HEK293 (cell line): ENCODE results near the gene SSB.
A peak's percentile ranks its signal among the peaks of the same experiment; 100 is the strongest.

ENCODE experiments used
- CTCF ChIA-PET: fragments of 350-600 bp; formaldehyde crosslinking; extraction: SDS; loops from one replicate; lab custom pipeline; 2021; ENCODE audit warnings: antibody characterized with exemption; lab: Yijun Ruan, JAX
- POLR2A ChIA-PET: fragments of 300-600 bp; formaldehyde crosslinking; extraction: SDS; loops from one replicate; lab custom pipeline; 2020; ENCODE audit warnings: antibody characterized with exemption, inconsistent platforms; lab: Yijun Ruan, JAX
- H3K27ac ChIP-seq: fragments of 200-500 bp; sonication (Bioruptor generic); 2 replicates; pipeline ENCODE4 v1.5.1; 2014; ENCODE audit warnings: low read depth, low read length, control low read depth, inconsistent platforms; ENCODE audit errors: extremely low read depth
- H3K36me3 ChIP-seq, 2 experiments: fragments of 200-500 bp in 1 of 2; sonication (Bioruptor generic) in 1 of 2; 1 replicate in 1 of 2; 2 replicates in 1 of 2; pipeline ENCODE4 v1.5.1; 2014 to 2017; ENCODE audit warnings: inconsistent platforms in 2 of 2, low read length in 2 of 2; ENCODE audit not compliant: control insufficient read depth in 2 of 2, insufficient read depth in 1 of 2
- H3K4me1 ChIP-seq: fragments of 200-500 bp; sonication (Bioruptor generic); 2 replicates; pipeline ENCODE4 v1.5.1; 2014; ENCODE audit warnings: mild to moderate bottlenecking, low read length, inconsistent platforms; ENCODE audit not compliant: control insufficient read depth, insufficient read depth
- H3K4me3 ChIP-seq: 2 replicates; pipeline ENCODE4 v1.5.1; 2011; ENCODE audit warnings: low read depth, mild to moderate bottlenecking, control low read depth, low read length, moderate library complexity
- H3K9me3 ChIP-seq: fragments of 200-500 bp; sonication (Bioruptor generic); 2 replicates; pipeline ENCODE4 v1.5.1; 2014; ENCODE audit warnings: low read depth, low read length, inconsistent platforms; ENCODE audit not compliant: control insufficient read depth, insufficient read depth
- CTCF ChIP-seq: fragments of 450-650 bp; formaldehyde crosslinking; IDR thresholded peaks from 2 replicates; pipeline ENCODE4 v1.5.1; 2016; ENCODE audit warnings: missing biosample characterization, missing genetic modification characterization
- MZF1 ChIP-seq: fragments of 450-650 bp; formaldehyde crosslinking; IDR thresholded peaks from 2 replicates; pipeline ENCODE4 v1.5.1; 2017; ENCODE audit warnings: missing biosample characterization, missing genetic modification characterization, borderline replicate concordance
- RBAK ChIP-seq: fragments of 450-650 bp; formaldehyde crosslinking; IDR thresholded peaks from 2 replicates; pipeline ENCODE4 v1.5.1; 2016; ENCODE audit warnings: missing biosample characterization, missing genetic modification characterization
- SETDB1 ChIP-seq: IDR thresholded peaks from one replicate; pipeline ENCODE4 v1.6.1; 2017; ENCODE audit warnings: mild to moderate bottlenecking, low read length, moderate library complexity, mixed read lengths; ENCODE audit not compliant: insufficient read length
- SP3 ChIP-seq: fragments of 450-650 bp; formaldehyde crosslinking; IDR thresholded peaks from 2 replicates; pipeline ENCODE4 v1.5.1; 2016; ENCODE audit warnings: missing biosample characterization, missing genetic modification characterization
- ZBTB1 ChIP-seq: fragments of 450-650 bp; formaldehyde crosslinking; IDR thresholded peaks from 2 replicates; pipeline ENCODE4 v1.5.1; 2016; ENCODE audit warnings: missing biosample characterization, missing genetic modification characterization
- ZBTB20 ChIP-seq: fragments of 450-650 bp; formaldehyde crosslinking; IDR thresholded peaks from 2 replicates; pipeline ENCODE4 v1.5.1; 2016; ENCODE audit warnings: missing biosample characterization, missing genetic modification characterization
- ZBTB6 ChIP-seq: fragments of 450-650 bp; formaldehyde crosslinking; IDR thresholded peaks from 2 replicates; pipeline ENCODE4 v1.5.1; 2017; ENCODE audit warnings: missing biosample characterization, missing genetic modification characterization
- ZBTB8A ChIP-seq: fragments of 450-650 bp; formaldehyde crosslinking; IDR thresholded peaks from 2 replicates; pipeline ENCODE4 v1.5.1; 2016; ENCODE audit warnings: missing biosample characterization, missing genetic modification characterization
- ZFP69B ChIP-seq: fragments of 450-650 bp; formaldehyde crosslinking; IDR thresholded peaks from 2 replicates; pipeline ENCODE4 v1.5.1; 2016; ENCODE audit warnings: missing biosample characterization, missing genetic modification characterization
- ZNF266 ChIP-seq: fragments of 450-650 bp; formaldehyde crosslinking; IDR thresholded peaks from 2 replicates; pipeline ENCODE4 v1.5.1; 2016; ENCODE audit warnings: missing biosample characterization, missing genetic modification characterization, low read depth
- ZNF292 ChIP-seq: fragments of 450-650 bp; formaldehyde crosslinking; IDR thresholded peaks from 2 replicates; pipeline ENCODE4 v1.5.1; 2016; ENCODE audit warnings: low read depth, missing biosample characterization, missing genetic modification characterization, borderline replicate concordance
- ZNF398 ChIP-seq: fragments of 450-650 bp; formaldehyde crosslinking; IDR thresholded peaks from 2 replicates; pipeline ENCODE4 v1.5.1; 2017; ENCODE audit warnings: missing biosample characterization, missing genetic modification characterization
- ZNF513 ChIP-seq: fragments of 450-650 bp; IDR thresholded peaks from 2 replicates; pipeline ENCODE4 v1.5.1; 2018; ENCODE audit warnings: missing biosample characterization, missing genetic modification characterization
- ZNF548 ChIP-seq: fragments of 450-650 bp; formaldehyde crosslinking; IDR thresholded peaks from 2 replicates; pipeline ENCODE4 v1.5.1; 2016; ENCODE audit warnings: missing biosample characterization, missing genetic modification characterization
- ZNF585B ChIP-seq: fragments of 450-650 bp; formaldehyde crosslinking; IDR thresholded peaks from 2 replicates; pipeline ENCODE4 v1.5.1; 2016; ENCODE audit warnings: missing biosample characterization, missing genetic modification characterization
- ZNF664 ChIP-seq: fragments of 450-650 bp; formaldehyde crosslinking; IDR thresholded peaks from 2 replicates; pipeline ENCODE4 v1.5.1; 2016; ENCODE audit warnings: missing biosample characterization, missing genetic modification characterization

The SSB gene

GRCh38 chr2:169755083-169755870, 43.4 kb upstream of the SSB start:
- Histone ChIP-seq H3K9me3 (no peaks in the 10 kb centered on the region), H3K36me3 (peaks cover 7 to 25% of the 10 kb centered on the region in 2 experiments)
- TF ChIP-seq ZNF266 (tag by site-specific recombination) (no peak), ZNF292 (tag by site-specific recombination) (no peak), ZBTB8A (no peak), CTCF (tag by site-specific recombination) (no peak), RBAK (tag by site-specific recombination) (no peak), ZNF548 (tag by site-specific recombination) (no peak), ZNF513 (tag by site-specific recombination) (no peak), ZFP69B (tag by site-specific recombination) (no peak), ZNF398 (tag by site-specific recombination) (no peak), ZBTB1 (tag by site-specific recombination) (no peak), SP3 (tag by site-specific recombination) (no peak)
- TF ChIP-seq, all 188 proteins: peak for 0
- Histone ChIP-seq H3K4me1 (no peaks in the 10 kb centered on the region), H3K4me3 (no peak overlapping the region), H3K27ac (no peak overlapping the region)
- ChIA-PET POLR2A (no interaction called here), CTCF (no interaction called here)

- ChIA-PET POLR2A (no interaction called here), CTCF (no interaction called here)
- H3K36me3 ChIP-seq, result peaks cover 0 to 18% of the 10 kb centered on the region in 2 experiments; a peak in 2 of 3 replicates
- H3K27ac ChIP-seq, result no peak overlapping the region
- H3K9me3 ChIP-seq, result no peaks in the 10 kb centered on the region
- peak; percentile 91 for TF ChIP-seq ZNF585B (tag by site-specific recombination)
- TF ChIP-seq SETDB1, result peak; percentile 55
- no peak for TF ChIP-seq ZBTB20 (tag by site-specific recombination)
- H3K4me3 ChIP-seq, result no peak overlapping the region
- H3K4me1 ChIP-seq, result no peaks in the 10 kb centered on the region
Observed at GRCh38 chr2:169756342-169756741, 42.3 kb upstream of the SSB start.

- H3K4me1 ChIP-seq, result no peaks in the 10 kb centered on the region
- no peak overlapping the region for H3K4me3 ChIP-seq
- ChIA-PET CTCF (no interaction called here), POLR2A (no interaction called here)
- no peak overlapping the region for H3K27ac ChIP-seq
- H3K9me3 ChIP-seq, result no peaks in the 10 kb centered on the region
- H3K36me3 ChIP-seq, result peaks cover 0 to 17% of the 10 kb centered on the region in 2 experiments; a peak in 2 of 3 replicates
- TF ChIP-seq ZBTB6 (tag by site-specific recombination) (0 out of 2 replicates have a peak, but pooled peaks have one; percentile 25), MZF1 (tag by site-specific recombination) (peak; percentile 95; the same call in 1 of the 2 replicates), ZNF664 (tag by site-specific recombination) (no peak)
- TF ChIP-seq, all 188 proteins: peak for 2
Observed at GRCh38 chr2:169757356-169757755, 41.3 kb upstream of the SSB start.
